Neural crest cell (in vitro differentiated cells): ENCODE results near the gene VMAC. TPM values are rescaled to one million over a fixed set of nuclear protein-coding genes. Genes with fewer than 3 reads are reported as not detected.
"Not testable (repeated sequence)": the region's sequence is repeated elsewhere in the genome, so short reads cannot be mapped to it uniquely, and the experiment has no call there.

Experiments
- DNase-seq: peaks from one replicate; pipeline ENCODE4 v3.0.0; 2021; ENCODE audit warnings: low read depth, mixed read lengths, low spot score
- H3K27ac Mint-ChIP-seq: one replicate; pipeline ENCODE4 v1.8.0; 2021; ENCODE audit warnings: mild to moderate bottlenecking, mixed read lengths; ENCODE audit not compliant: unreplicated experiment
- H3K27me3 Mint-ChIP-seq: 2 replicates; pipeline ENCODE4 v1.8.0; 2021; ENCODE audit warnings: low read depth, mild to moderate bottlenecking, mixed read lengths
- H3K36me3 Mint-ChIP-seq: 2 replicates; pipeline ENCODE4 v1.8.0; 2021; ENCODE audit warnings: low read depth, mild to moderate bottlenecking, mixed read lengths
- H3K4me1 Mint-ChIP-seq: 2 replicates; pipeline ENCODE4 v1.8.0; 2021; ENCODE audit warnings: mixed read lengths
- H3K4me3 Mint-ChIP-seq: one replicate; pipeline ENCODE4 v1.8.0; 2021; ENCODE audit warnings: mild to moderate bottlenecking, mixed read lengths
- H3K9me3 Mint-ChIP-seq: 2 replicates; pipeline ENCODE4 v1.8.0; 2021; ENCODE audit warnings: mixed read lengths
- CTCF ChIP-seq: fragments of 200-600 bp; sonication (generic); conservative IDR thresholded peaks from 2 replicates; pipeline ENCODE4 v1.5.0; 2021; ENCODE audit warnings: antibody characterized with exemption, mild to moderate bottlenecking
- long read RNA-seq: library from polyadenylated mRNA; unstranded; transcript quantifications from one replicate; pipeline ENCODE4 v2.0.0, GENCODE V29; 2020
- total RNA-seq: library from RNA; stranded (reverse); gene quantifications from 2 replicates; pipeline ENCODE4 v1.2.1, GENCODE V29; 2021

The VMAC gene
- 0.89 and 1.7 TPM in 2 replicates for total RNA-seq
- long read RNA-seq: 0 reads

GRCh38 chr19:5904352-5905113, at the start of gene VMAC:
Gene VMAC (plus strand): TSS chr19:5904872. CDS start chr19:5904891, 19 bp downstream.
- peaks cover 31% of the 10 kb centered on the region for H3K4me1 Mint-ChIP-seq
- no peak for TF ChIP-seq CTCF
- H3K4me3 Mint-ChIP-seq: peak within 1 kb of the TSS; percentile 99
- no peaks in the 10 kb centered on the region for H3K9me3 Mint-ChIP-seq
- H3K27ac Mint-ChIP-seq: peak within 1 kb of the TSS; percentile 99
- peaks cover 10% of the 10 kb centered on the region for H3K27me3 Mint-ChIP-seq
- H3K36me3 Mint-ChIP-seq: no peaks in the 10 kb centered on the region
- peak; percentile 98 for DNase-seq

- DNase-seq, H3K36me3 Mint-ChIP-seq, H3K9me3 Mint-ChIP-seq, H3K4me1 Mint-ChIP-seq, H3K4me3 Mint-ChIP-seq, H3K27ac Mint-ChIP-seq, H3K27me3 Mint-ChIP-seq: not testable (repeated sequence)
Measured at GRCh38 chr19:5855151-5855550, 49.5 kb upstream of the VMAC start.

- Mint-ChIP-seq H3K36me3 (no peaks in the 10 kb centered on the region), H3K27me3 (peaks cover 2% of the 10 kb centered on the region), H3K4me3 (no peak overlapping the region), H3K9me3 (no peaks in the 10 kb centered on the region), H3K27ac (no peak overlapping the region), H3K4me1 (no peaks in the 10 kb centered on the region)
- no peak for TF ChIP-seq CTCF
- DNase-seq: no peak
Measured at GRCh38 chr19:5857203-5858081, 47.2 kb upstream of the VMAC start.

- H3K27me3 Mint-ChIP-seq: peaks cover 4% of the 10 kb centered on the region
- TF ChIP-seq CTCF: no peak
Measured at GRCh38 chr19:5863030-5863665, 41.5 kb upstream of the VMAC start.

GRCh38 chr19:5864013-5864720, 40.5 kb upstream of the VMAC start:
- Mint-ChIP-seq H3K4me1 (no peaks in the 10 kb centered on the region), H3K36me3 (no peaks in the 10 kb centered on the region), H3K4me3 (no peak overlapping the region), H3K27me3 (peaks cover 4% of the 10 kb centered on the region), H3K27ac (peak overlapping the region; percentile 36), H3K9me3 (no peaks in the 10 kb centered on the region)
- DNase-seq: no peak
- no peak for TF ChIP-seq CTCF

More at GRCh38 chr19:5863030-5863665, 41.5 kb upstream of the VMAC start:
- no peak for DNase-seq
- H3K36me3 Mint-ChIP-seq: no peaks in the 10 kb centered on the region
- no peaks in the 10 kb centered on the region for H3K9me3 Mint-ChIP-seq
- no peaks in the 10 kb centered on the region for H3K4me1 Mint-ChIP-seq
- H3K4me3 Mint-ChIP-seq: no peak overlapping the region
- H3K27ac Mint-ChIP-seq: no peak overlapping the region
